Caco-2 (cell line): ENCODE data around the gene SPPL3. TPM values are rescaled to one million over a fixed set of nuclear protein-coding genes. Genes with fewer than 3 reads are reported as not detected.

Source experiments
- BruUV-seq: library from RNA; stranded (reverse); fragments of 400-500 nt; replicated peaks from 2 replicates; lab custom pipeline; 2021; lab: Mats Ljungman, UMichigan
- CTCF ChIA-PET: fragments of 300-600 bp; sonication (Branson Sonifier 250); formaldehyde crosslinking; loops from one replicate; lab custom pipeline; 2022; ENCODE audit warnings: antibody characterized with exemption; lab: Charles Lee
- POLR2A ChIA-PET: fragments of 300-600 bp; sonication (Branson Sonifier 250); formaldehyde crosslinking; loops from one replicate; lab custom pipeline; 2022; ENCODE audit warnings: antibody characterized with exemption; lab: Charles Lee
- DNase-seq, 2 experiments: peaks; one replicate each; pipeline versions ENCODE4 v3.0.0 to v3.0.0-alpha.2; 2020 to 2022
- H3K27me3 ChIP-seq: replicated peaks from 2 replicates; pipeline ENCODE4 v1.6.0; 2011; ENCODE audit warnings: low read length; ENCODE audit not compliant: control insufficient read depth, insufficient read depth
- H3K36me3 ChIP-seq: 2 replicates; pipeline ENCODE4 v1.5.1; 2011; ENCODE audit warnings: low read length; ENCODE audit not compliant: control insufficient read depth, insufficient read depth
- H3K4me1 ChIP-seq: fragments of 250-450 bp; sonication (Bioruptor Pico); 2 replicates; pipeline ENCODE4 v1.5.1; 2020; ENCODE audit warnings: mild to moderate bottlenecking
- H3K4me3 ChIP-seq: 2 replicates; pipeline ENCODE4 v1.5.1; 2011; ENCODE audit warnings: low read depth, mild to moderate bottlenecking, control low read depth, low read length
- H3K9me3 ChIP-seq: fragments of 250-450 bp; sonication (Bioruptor Pico); 2 replicates; pipeline ENCODE4 v1.5.1; 2020; ENCODE audit warnings: mild to moderate bottlenecking, moderate library complexity
- H3K27ac Mint-ChIP-seq: one replicate; pipeline ENCODE4 v1.8.0; 2022; ENCODE audit warnings: mixed read lengths; ENCODE audit not compliant: unreplicated experiment
- H3K27me3 Mint-ChIP-seq: one replicate; pipeline ENCODE4 v1.8.0; 2022; ENCODE audit warnings: mixed read lengths; ENCODE audit not compliant: insufficient read depth, unreplicated experiment
- H3K36me3 Mint-ChIP-seq: one replicate; pipeline ENCODE4 v1.8.0; 2022; ENCODE audit warnings: mild to moderate bottlenecking, mixed read lengths; ENCODE audit not compliant: insufficient read depth, unreplicated experiment
- H3K4me1 Mint-ChIP-seq: one replicate; pipeline ENCODE4 v1.8.0; 2022; ENCODE audit warnings: low read depth, mixed read lengths; ENCODE audit not compliant: unreplicated experiment
- H3K4me3 Mint-ChIP-seq: one replicate; pipeline ENCODE4 v1.8.0; 2022; ENCODE audit warnings: mild to moderate bottlenecking, moderate library complexity, mixed read lengths; ENCODE audit not compliant: unreplicated experiment
- H3K9me3 Mint-ChIP-seq: one replicate; pipeline ENCODE4 v1.8.0; 2022; ENCODE audit warnings: mixed read lengths; ENCODE audit not compliant: unreplicated experiment
- CTCF ChIP-seq, 2 experiments: fragments of 200-600 bp in 1 of 2; IDR thresholded peaks; 1 replicate in 1 of 2; 2 replicates in 1 of 2; pipeline versions ENCODE4 v1.5.1 to v1.8.0; 2011 to 2022; ENCODE audit warnings: antibody characterized with exemption in 1 of 2, control low read depth in 1 of 2, inconsistent platforms in 1 of 2, low read depth in 1 of 2, low read length in 1 of 2, mild to moderate bottlenecking in 1 of 2, moderate library complexity in 1 of 2; ENCODE audit not compliant: insufficient read depth in 1 of 2, severe bottlenecking in 1 of 2, unreplicated experiment in 1 of 2
- intact Hi-C: fragments of 100-400 bp; cut with micrococcal nuclease; formaldehyde crosslinking; loops from one replicate; pipeline ENCODE4 v1.10.0; 2022; ENCODE audit not compliant: unreplicated experiment
- total RNA-seq: library from RNA; stranded (reverse); gene quantifications from 2 replicates; pipeline ENCODE4 v1.2.3, GENCODE V29; 2022

The SPPL3 gene
- total RNA-seq, 1 experiment from 2014 or later, result 63.4 TPM

GRCh38 chr12:120816363-120816762 is 87.8 kb downstream of the SPPL3 start:
- H3K4me1 ChIP-seq, result peaks cover 19% of the 10 kb centered on the region
- no peaks in the 10 kb centered on the region for H3K27me3 ChIP-seq
- ChIA-PET POLR2A (no interaction called here), CTCF (no interaction called here)
- Mint-ChIP-seq H3K36me3 (peaks cover 6% of the 10 kb centered on the region), H3K27ac (no peak overlapping the region), H3K9me3 (no peaks in the 10 kb centered on the region), H3K4me1 (peaks cover 21% of the 10 kb centered on the region), H3K4me3 (no peak overlapping the region), H3K27me3 (no peaks in the 10 kb centered on the region)
- BruUV-seq, result no TSS peak
- no peak overlapping the region for H3K4me3 ChIP-seq
- DNase-seq, result no peak
- intact Hi-C loops, result no loop called here
- no peaks in the 10 kb centered on the region for H3K36me3 ChIP-seq
- no peak for TF ChIP-seq CTCF (IDR thresholded peaks at IDR 0.05; ENCODE audit: insufficient read depth in 1 of 2, low read depth in 1 of 2, low read length in 1 of 2, severe bottlenecking in 1 of 2, unreplicated experiment in 1 of 2)
- H3K9me3 ChIP-seq, result no peaks in the 10 kb centered on the region

- H3K4me1 ChIP-seq, result peaks cover 19% of the 10 kb centered on the region
- H3K9me3 ChIP-seq, result no peaks in the 10 kb centered on the region
- H3K36me3 ChIP-seq, result no peaks in the 10 kb centered on the region
- no peak for DNase-seq
- H3K4me1 Mint-ChIP-seq, result peaks cover 21% of the 10 kb centered on the region
- no peaks in the 10 kb centered on the region for H3K9me3 Mint-ChIP-seq
- no TSS peak for BruUV-seq
- H3K4me3 Mint-ChIP-seq, result no peak overlapping the region
- H3K27me3 ChIP-seq, result no peaks in the 10 kb centered on the region
- H3K27me3 Mint-ChIP-seq, result no peaks in the 10 kb centered on the region
- H3K27ac Mint-ChIP-seq, result no peak overlapping the region
- ChIA-PET POLR2A (no interaction called here), CTCF (no interaction called here)
- TF ChIP-seq CTCF (IDR thresholded peaks at IDR 0.05; ENCODE audit: insufficient read depth in 1 of 2, low read depth in 1 of 2, low read length in 1 of 2, severe bottlenecking in 1 of 2, unreplicated experiment in 1 of 2), result no peak
- intact Hi-C loops, result no loop called here
- peaks cover 13% of the 10 kb centered on the region for H3K36me3 Mint-ChIP-seq
- no peak overlapping the region for H3K4me3 ChIP-seq
Observed at GRCh38 chr12:120814903-120815429, 89.2 kb downstream of the SPPL3 start.

- Mint-ChIP-seq H3K36me3 (peaks cover 13% of the 10 kb centered on the region), H3K27ac (no peak overlapping the region), H3K4me1 (peaks cover 21% of the 10 kb centered on the region), H3K4me3 (no peak overlapping the region), H3K9me3 (no peaks in the 10 kb centered on the region), H3K27me3 (no peaks in the 10 kb centered on the region)
- intact Hi-C loops, result no loop called here
- BruUV-seq, result no TSS peak
- POLR2A ChIA-PET, result no interaction called here
- H3K27me3 ChIP-seq, result no peaks in the 10 kb centered on the region
- TF ChIP-seq CTCF (IDR thresholded peaks at IDR 0.05; ENCODE audit: insufficient read depth in 1 of 2, low read depth in 1 of 2, low read length in 1 of 2, severe bottlenecking in 1 of 2, unreplicated experiment in 1 of 2), result no peak
- peaks cover 13% of the 10 kb centered on the region for H3K4me1 ChIP-seq
- no peaks in the 10 kb centered on the region for H3K36me3 ChIP-seq
- no peak for DNase-seq
- CTCF ChIA-PET, result no interaction called here
- H3K9me3 ChIP-seq, result no peaks in the 10 kb centered on the region
- no peak overlapping the region for H3K4me3 ChIP-seq
Observed at GRCh38 chr12:120814203-120814902, 89.8 kb downstream of the SPPL3 start.
